AG09309 (cell line): Measurements from ENCODE around the gene CSF3.

Experiments
- DNase-seq: peaks from one replicate; pipeline ENCODE4 v3.0.0-alpha.2; 2010; ENCODE audit warnings: low read depth
- H3K4me3 ChIP-seq: 2 replicates; pipeline ENCODE4 v1.5.1; 2011; ENCODE audit warnings: mild to moderate bottlenecking, low read depth, low read length, moderate library complexity; ENCODE audit not compliant: control insufficient read depth
- TF ChIP-seq, protein P1 (sequence below): IDR thresholded peaks from 2 replicates; pipeline ENCODE4 v1.5.1; 2011; ENCODE audit warnings: mild to moderate bottlenecking, low read depth, low read length, inconsistent platforms; ENCODE audit not compliant: insufficient read depth, control insufficient read depth; ENCODE audit errors: missing control alignments

CSF3 gene

DNA sequence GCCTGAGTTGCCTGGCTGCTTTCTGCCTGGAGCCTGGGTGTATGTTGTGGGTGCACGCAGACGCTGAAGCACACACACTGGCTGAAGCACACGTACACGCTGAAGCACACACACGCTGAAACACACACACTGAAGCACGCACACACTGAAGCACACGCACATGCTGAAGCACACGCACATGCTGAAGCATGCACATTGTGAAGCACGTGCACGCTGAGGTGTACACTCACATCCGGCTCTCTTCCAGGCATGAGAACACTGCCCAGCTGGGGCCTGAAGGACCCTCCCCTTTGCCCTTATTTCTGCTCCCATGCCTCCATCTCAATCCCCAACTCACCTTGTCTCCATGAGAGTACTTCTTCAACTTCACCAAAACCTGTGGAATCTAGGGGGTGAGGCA is 16.5 kb downstream of the CSF3 start:
- no peak for DNase-seq
- no peak overlapping the region for H3K4me3 ChIP-seq
- TF ChIP-seq, protein P1, sequence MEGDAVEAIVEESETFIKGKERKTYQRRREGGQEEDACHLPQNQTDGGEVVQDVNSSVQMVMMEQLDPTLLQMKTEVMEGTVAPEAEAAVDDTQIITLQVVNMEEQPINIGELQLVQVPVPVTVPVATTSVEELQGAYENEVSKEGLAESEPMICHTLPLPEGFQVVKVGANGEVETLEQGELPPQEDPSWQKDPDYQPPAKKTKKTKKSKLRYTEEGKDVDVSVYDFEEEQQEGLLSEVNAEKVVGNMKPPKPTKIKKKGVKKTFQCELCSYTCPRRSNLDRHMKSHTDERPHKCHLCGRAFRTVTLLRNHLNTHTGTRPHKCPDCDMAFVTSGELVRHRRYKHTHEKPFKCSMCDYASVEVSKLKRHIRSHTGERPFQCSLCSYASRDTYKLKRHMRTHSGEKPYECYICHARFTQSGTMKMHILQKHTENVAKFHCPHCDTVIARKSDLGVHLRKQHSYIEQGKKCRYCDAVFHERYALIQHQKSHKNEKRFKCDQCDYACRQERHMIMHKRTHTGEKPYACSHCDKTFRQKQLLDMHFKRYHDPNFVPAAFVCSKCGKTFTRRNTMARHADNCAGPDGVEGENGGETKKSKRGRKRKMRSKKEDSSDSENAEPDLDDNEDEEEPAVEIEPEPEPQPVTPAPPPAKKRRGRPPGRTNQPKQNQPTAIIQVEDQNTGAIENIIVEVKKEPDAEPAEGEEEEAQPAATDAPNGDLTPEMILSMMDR: no peak

DNA sequence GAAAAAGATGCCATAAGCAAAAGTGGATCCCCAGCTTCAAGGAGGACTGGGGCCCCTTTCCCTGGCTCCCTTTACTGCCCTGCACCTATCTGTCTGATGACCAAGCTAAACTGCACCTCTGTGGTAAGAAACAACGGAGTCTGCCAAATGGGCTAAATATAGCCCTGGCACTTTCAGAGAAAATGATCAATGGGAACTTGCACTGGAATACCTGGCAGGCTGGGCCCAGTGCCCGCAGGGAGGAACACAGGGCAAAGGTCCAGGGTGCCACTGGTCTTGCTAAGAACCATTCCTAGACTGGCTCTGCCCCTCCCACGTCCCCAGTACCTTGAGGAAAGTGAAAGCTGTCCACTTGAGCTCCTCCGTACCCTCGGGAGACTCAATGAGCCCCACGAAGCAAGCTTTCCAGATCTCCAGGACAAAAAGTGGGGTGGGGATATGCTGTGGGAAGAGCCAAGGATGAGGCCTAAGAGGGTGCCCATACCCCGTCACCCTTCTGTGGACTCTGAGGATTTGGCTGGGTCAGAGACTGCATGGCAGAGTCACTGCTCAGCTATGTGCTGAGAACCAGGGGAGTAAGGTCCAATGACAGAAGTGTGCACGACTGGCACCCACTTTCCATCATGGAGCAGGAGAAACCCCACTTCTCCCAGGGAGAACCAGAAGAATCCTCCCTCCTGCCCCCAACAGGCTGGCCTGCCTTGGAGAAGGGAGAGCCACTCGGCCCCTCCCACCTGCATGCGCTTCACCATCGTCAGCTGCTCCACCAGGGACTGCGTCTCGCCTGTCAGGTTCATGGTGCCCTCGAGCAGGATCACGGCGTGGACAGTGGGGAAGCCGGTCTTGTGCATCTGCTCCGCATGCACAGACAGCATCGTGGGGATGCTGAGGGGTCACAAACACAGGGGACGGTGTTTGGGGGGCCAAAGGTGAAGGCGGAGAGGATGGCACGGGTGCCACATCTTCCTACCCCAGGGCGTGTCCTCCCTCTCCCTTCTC is 17.4 kb downstream of the CSF3 start:
- TF ChIP-seq, protein P1: no peak
- H3K4me3 ChIP-seq: no peak overlapping the region
- no peak for DNase-seq

DNA sequence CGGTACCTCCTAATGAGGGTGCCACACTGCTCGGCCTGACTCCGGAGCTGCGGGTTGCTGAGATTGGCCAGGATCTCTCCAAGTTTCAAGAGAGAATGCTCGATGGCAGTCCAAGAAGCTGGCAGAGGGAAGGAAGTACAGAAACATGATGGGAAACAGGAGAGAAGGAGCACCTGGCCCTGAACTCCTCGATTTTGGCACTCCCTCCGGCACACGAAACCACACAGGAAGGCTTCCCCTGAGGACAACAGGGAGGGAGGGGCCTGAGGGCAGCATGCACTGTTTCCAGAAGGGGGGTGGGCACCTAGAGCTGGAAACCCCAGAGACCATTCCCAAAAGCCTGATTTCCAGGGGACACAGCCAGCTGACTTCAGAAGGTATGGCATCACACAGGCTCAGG is 18.1 kb downstream of the CSF3 start:
- no peak overlapping the region for H3K4me3 ChIP-seq
- TF ChIP-seq, protein P1: no peak
- no peak for DNase-seq

DNA sequence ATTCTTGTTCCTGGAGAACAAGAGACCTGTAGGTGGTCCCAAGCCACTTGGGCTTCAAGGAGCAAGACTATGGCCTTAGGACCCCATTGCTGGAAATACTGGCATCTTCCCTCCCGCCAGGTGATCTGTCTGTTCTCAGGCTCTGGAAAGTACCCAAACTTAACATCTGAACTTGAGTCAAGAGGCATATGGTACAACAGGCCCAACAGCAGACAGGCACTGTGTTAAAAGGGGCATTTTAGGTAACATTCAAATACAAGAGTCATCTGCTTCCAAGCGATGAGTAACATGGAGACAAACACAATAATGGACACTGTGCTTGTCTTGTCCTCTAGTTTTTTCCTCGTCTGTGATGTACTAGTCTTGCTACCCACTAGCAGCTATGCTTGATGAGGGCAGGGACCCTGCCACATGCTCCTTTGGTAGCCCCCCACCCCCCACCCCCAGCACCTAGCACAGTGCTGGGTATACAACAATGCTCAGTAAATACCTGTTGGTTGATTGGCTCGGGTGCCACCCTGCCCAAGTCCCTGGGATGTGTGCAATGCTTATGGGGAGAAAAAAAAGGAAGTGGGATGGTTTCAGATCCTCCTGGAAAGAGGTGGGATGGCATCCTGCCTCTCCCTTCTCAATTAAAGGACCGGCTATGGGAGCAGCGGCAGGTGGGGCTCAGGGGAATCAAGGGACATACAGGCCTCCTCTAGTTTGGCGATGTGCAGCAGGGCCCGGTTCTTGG is 19.4 kb downstream of the CSF3 start:
- TF ChIP-seq, protein P1: no peak
- no peak for DNase-seq
- H3K4me3 ChIP-seq: no peak overlapping the region

DNA sequence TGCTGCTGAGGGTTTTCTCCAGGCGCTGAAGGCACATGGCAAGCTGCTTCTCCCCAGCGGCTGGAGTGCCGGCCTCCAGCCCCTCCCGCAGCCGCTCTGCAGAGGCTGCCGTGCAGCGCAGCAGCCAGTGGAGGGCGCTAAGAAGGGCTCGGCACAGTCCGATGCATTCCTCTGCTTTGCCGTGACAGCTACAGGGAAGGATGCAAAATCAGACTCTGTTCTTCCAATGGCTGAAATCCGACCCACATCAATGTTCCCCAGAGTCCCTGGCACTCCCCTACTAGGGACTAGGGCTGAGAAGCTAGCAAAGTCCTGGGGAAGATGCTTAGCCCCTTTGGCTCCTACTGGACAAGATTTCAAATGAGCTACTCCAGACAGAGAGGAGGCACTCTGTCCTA is 19.9 kb downstream of the CSF3 start:
- DNase-seq: no peak
- H3K4me3 ChIP-seq: no peak overlapping the region
- TF ChIP-seq, protein P1: peak; percentile 66

DNA sequence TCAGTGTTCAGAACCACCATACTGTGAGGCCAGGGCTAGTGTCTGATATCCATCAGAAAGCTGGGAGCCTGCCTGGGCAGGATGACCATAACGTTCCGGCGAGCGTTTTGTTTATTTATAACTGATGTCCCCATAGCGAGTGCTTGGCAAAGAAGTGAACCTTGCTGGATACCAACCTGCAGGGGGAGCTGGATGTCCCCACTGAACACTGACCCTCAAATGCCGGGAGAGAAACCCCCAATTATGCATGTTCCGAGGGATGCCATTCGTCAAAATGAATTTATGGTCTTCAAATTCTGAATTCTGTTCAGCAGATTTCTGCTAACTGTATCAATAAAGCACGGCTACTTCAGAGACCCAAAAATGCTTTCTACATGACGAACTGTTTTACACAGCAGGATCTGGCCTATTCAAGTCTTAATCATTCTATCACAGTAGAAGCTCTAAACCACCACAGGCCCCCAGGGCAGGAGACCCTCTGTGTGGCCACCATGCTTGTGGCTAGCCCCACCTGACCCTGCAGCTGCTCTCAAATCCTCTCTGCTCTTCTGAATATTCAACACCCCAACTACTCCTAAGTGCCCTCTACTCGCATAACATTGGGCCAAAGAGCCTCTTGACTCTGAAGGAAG is 23.8 kb downstream of the CSF3 start:
- peak; percentile 50 for DNase-seq

More for the DNA sequence above, 23.8 kb downstream of the CSF3 start:
- TF ChIP-seq, protein P1: peak; percentile 86
- no peak overlapping the region for H3K4me3 ChIP-seq
